Endothelial cell of umbilical vein (primary cell): ENCODE measurements around the gene SPACA4. TPM values are rescaled to one million over a fixed set of nuclear protein-coding genes. Genes with fewer than 3 reads are reported as not detected.

Source experiments
- BruUV-seq: library from RNA; stranded (reverse); fragments of 400-500 nt; replicated peaks from 2 replicates; lab custom pipeline; 2021; lab: Mats Ljungman, UMichigan
- CTCF ChIA-PET: fragments of 300-600, 350-600 bp; sonication (Branson Sonifier 250); formaldehyde crosslinking; loops from one replicate; lab custom pipeline; 2021; ENCODE audit warnings: antibody characterized with exemption, inconsistent platforms; lab: Charles Lee
- POLR2A ChIA-PET: fragments of 300-600, 350-600 bp; sonication (Branson Sonifier 250); formaldehyde crosslinking; loops from one replicate; lab custom pipeline; 2021; ENCODE audit warnings: antibody characterized with exemption, inconsistent platforms; lab: Charles Lee
- DNase-seq: peaks from one replicate; pipeline ENCODE4 v3.0.0-alpha.2; 2011; ENCODE audit warnings: low read depth, low spot score
- FAIRE-seq: peaks from 2 replicates; lab custom pipeline; 2011; peaks lifted over from hg19 to GRCh38; lab: Jason Lieb, UNC
- H2AFZ ChIP-seq: 2 replicates; pipeline ENCODE4 v1.6.0; 2012; ENCODE audit warnings: low read depth, low read length, control low read depth, inconsistent platforms
- H3K27ac ChIP-seq: 2 replicates; pipeline ENCODE4 v1.5.1; 2011; ENCODE audit warnings: low read depth, mild to moderate bottlenecking, control low read depth, low read length, moderate library complexity; ENCODE audit not compliant: insufficient read depth
- H3K27me3 ChIP-seq, 2 experiments: 2 replicates each; pipeline versions ENCODE4 v1.6.0 to v1.6.1; 2011; ENCODE audit warnings: low read length in 2 of 2, mixed read lengths in 1 of 2; ENCODE audit not compliant: control insufficient read depth in 2 of 2, insufficient read depth in 2 of 2
- H3K36me3 ChIP-seq, 2 experiments: 2 replicates in 1 of 2; 3 replicates in 1 of 2; pipeline ENCODE4 v1.5.1; 2011; ENCODE audit warnings: low read length in 2 of 2, mild to moderate bottlenecking in 1 of 2, moderate library complexity in 1 of 2; ENCODE audit not compliant: control insufficient read depth in 2 of 2, insufficient read depth in 2 of 2; ENCODE audit errors: extremely low read depth in 1 of 2
- H3K4me1 ChIP-seq: 3 replicates; pipeline ENCODE4 v1.5.1; 2011; ENCODE audit warnings: mild to moderate bottlenecking, low read length; ENCODE audit not compliant: control insufficient read depth, insufficient read depth; ENCODE audit errors: extremely low read depth
- H3K4me2 ChIP-seq: 2 replicates; pipeline ENCODE4 v1.6.1; 2011; ENCODE audit warnings: low read length, control low read depth, mixed read lengths; ENCODE audit not compliant: insufficient read depth
- H3K4me3 ChIP-seq, 3 experiments: fragments of 200-600 bp in 1 of 3; sonication (generic), shearing (Covaris generic) in 1 of 3; replicated peaks in 1 of 3; 2 replicates each; pipeline ENCODE4 v1.5.1; 2011 to 2016; ENCODE audit warnings: control low read depth in 3 of 3, low read length in 3 of 3, mild to moderate bottlenecking in 2 of 3, inconsistent platforms in 1 of 3, low read depth in 1 of 3, moderate library complexity in 1 of 3; ENCODE audit not compliant: insufficient read depth in 1 of 3
- H3K79me2 ChIP-seq: 2 replicates; pipeline ENCODE4 v1.6.0; 2012; ENCODE audit warnings: low read length, inconsistent platforms; ENCODE audit not compliant: control insufficient read depth, insufficient read depth
- H3K9ac ChIP-seq: replicated peaks from 2 replicates; pipeline ENCODE3; 2011; ENCODE audit warnings: low read length, control low read depth; ENCODE audit not compliant: insufficient read depth; ENCODE audit errors: extremely low read depth
- H3K9me1 ChIP-seq: replicated peaks from 3 replicates; pipeline ENCODE4 v1.6.0; 2011; ENCODE audit warnings: mild to moderate bottlenecking, low read length; ENCODE audit not compliant: control insufficient read depth, insufficient read depth; ENCODE audit errors: extremely low read depth
- H3K9me3 ChIP-seq: replicated peaks from 2 replicates; pipeline ENCODE4 v1.5.1; 2012; ENCODE audit warnings: low read length, inconsistent platforms; ENCODE audit not compliant: control insufficient read depth, insufficient read depth
- H4K20me1 ChIP-seq: replicated peaks from 2 replicates; pipeline ENCODE3; 2011; ENCODE audit warnings: mild to moderate bottlenecking, low read length; ENCODE audit not compliant: control insufficient read depth, insufficient read depth; ENCODE audit errors: extremely low read depth
- EZH2 ChIP-seq: IDR thresholded peaks from 2 replicates; pipeline ENCODE4 v1.6.1; 2012; ENCODE audit warnings: borderline replicate concordance, low read depth, mild to moderate bottlenecking, moderate library complexity, low read length, inconsistent platforms; ENCODE audit not compliant: severe bottlenecking
- FOS ChIP-seq: IDR thresholded peaks from 2 replicates; pipeline ENCODE4 v1.6.1; 2011; ENCODE audit warnings: mild to moderate bottlenecking, low read length, moderate library complexity, borderline replicate concordance; ENCODE audit not compliant: insufficient read depth
- GATA2 ChIP-seq: IDR thresholded peaks from 2 replicates; pipeline ENCODE4 v1.7.0; 2011; ENCODE audit warnings: low read depth, mild to moderate bottlenecking, moderate library complexity, mixed read lengths, low read length; ENCODE audit not compliant: insufficient read length, insufficient read depth
- JUN ChIP-seq: IDR thresholded peaks from 2 replicates; pipeline ENCODE4 v1.6.1; 2011; ENCODE audit warnings: borderline replicate concordance, low read depth; ENCODE audit not compliant: insufficient read length, insufficient read depth
- MAX ChIP-seq: IDR thresholded peaks from 2 replicates; pipeline ENCODE4 v1.6.1; 2011; ENCODE audit not compliant: insufficient read depth, insufficient read length
- POLR2A ChIP-seq: IDR thresholded peaks from 2 replicates; pipeline ENCODE4 v1.6.1; 2012; ENCODE audit warnings: low read depth, mild to moderate bottlenecking, control low read depth, low read length
- POLR2AphosphoS5 ChIP-seq: IDR thresholded peaks from 2 replicates; pipeline ENCODE4 v1.6.1; 2012; ENCODE audit warnings: low read depth, mild to moderate bottlenecking, control low read depth, low read length, moderate library complexity; ENCODE audit not compliant: insufficient read depth
- dilution Hi-C: fragments of 300-500 bp; cut with MboI; formaldehyde crosslinking; loops from one replicate; pipeline ENCODE4 v1.15.0; 2019; ENCODE audit warnings: low sequenced_read_pairs; ENCODE audit not compliant: extremely low pct_ligation_motif_present
- intact Hi-C: fragments of 100-400 bp; cut with micrococcal nuclease; formaldehyde crosslinking; loops from one replicate; pipeline ENCODE4 v1.10.0; 2022
- polyA plus RNA-seq, 4 experiments: library from polyadenylated mRNA; depleted of rRNA in 3 of 4; stranded (reverse) in 3 of 4; unstranded in 1 of 4; fragments of >200 nt; gene quantifications; 2 replicates each; pipeline versions ENCODE4 v1.2.1 to v1.2.3, GENCODE V29; 2011 to 2012; ENCODE audit warnings: missing spikeins in 1 of 4
- total RNA-seq: library from RNA; stranded (reverse); gene quantifications from 2 replicates; pipeline ENCODE4 v1.2.3, GENCODE V29; 2021
- TF ChIP-seq, protein P1 (sequence below), 2 donors: IDR thresholded peaks; 1 replicate in 1 of 2; 2 replicates in 1 of 2; pipeline ENCODE4 v1.5.1; 2011; ENCODE audit warnings: low read length in 2 of 2, mild to moderate bottlenecking in 2 of 2, moderate library complexity in 2 of 2, control low read depth in 1 of 2, inconsistent platforms in 1 of 2, low read depth in 1 of 2; ENCODE audit not compliant: insufficient read depth in 1 of 2; ENCODE audit errors: extremely low read depth in 1 of 2

Gene SPACA4
- total and polyA plus RNA-seq, 2 donors (not counting 3 experiments of a cell fraction or from before 2014, with no cell fraction given) = not detected

DNA sequence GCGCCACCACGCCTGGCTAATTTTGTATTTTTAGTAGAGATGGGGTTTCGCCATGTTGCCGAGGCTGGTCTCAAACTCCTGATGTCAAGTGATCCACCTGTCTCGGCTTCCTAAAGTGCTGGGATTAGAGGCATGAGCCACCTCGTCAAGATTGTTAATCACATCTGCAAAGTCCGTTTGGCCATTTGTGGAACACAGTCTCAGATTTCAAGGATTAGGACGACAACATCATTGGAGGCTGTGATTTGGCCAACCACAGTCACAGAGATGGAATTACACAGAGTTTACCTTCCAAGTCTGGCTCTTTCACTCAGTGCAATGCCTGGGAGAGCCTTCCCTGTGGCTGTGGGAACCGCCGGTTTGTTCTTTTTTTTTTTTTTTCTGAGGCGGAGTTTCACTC is 36.7 kb upstream of the SPACA4 start:
- ChIA-PET POLR2A (no interaction called here), CTCF (interaction anchor here (6.6 kb wide), 1 partner anchor 14 kb away, joined by 38 read pairs; no protein-coding TSS in a partner anchor)
- H3K4me3 ChIP-seq = no peak overlapping the region
- dilution Hi-C loops = no loop called here
- peak; percentile 4 for FAIRE-seq
- H3K4me2 ChIP-seq = no peak overlapping the region
- H3K36me3 ChIP-seq = no peaks in the 10 kb centered on the region
- H3K27ac ChIP-seq = no peak overlapping the region
- TF ChIP-seq FOS (no peak), EZH2 (no peak), POLR2AphosphoS5 (no peak), POLR2A (no peak), GATA2 (no peak), MAX (no peak), JUN (no peak)
- TF ChIP-seq, protein P1, sequence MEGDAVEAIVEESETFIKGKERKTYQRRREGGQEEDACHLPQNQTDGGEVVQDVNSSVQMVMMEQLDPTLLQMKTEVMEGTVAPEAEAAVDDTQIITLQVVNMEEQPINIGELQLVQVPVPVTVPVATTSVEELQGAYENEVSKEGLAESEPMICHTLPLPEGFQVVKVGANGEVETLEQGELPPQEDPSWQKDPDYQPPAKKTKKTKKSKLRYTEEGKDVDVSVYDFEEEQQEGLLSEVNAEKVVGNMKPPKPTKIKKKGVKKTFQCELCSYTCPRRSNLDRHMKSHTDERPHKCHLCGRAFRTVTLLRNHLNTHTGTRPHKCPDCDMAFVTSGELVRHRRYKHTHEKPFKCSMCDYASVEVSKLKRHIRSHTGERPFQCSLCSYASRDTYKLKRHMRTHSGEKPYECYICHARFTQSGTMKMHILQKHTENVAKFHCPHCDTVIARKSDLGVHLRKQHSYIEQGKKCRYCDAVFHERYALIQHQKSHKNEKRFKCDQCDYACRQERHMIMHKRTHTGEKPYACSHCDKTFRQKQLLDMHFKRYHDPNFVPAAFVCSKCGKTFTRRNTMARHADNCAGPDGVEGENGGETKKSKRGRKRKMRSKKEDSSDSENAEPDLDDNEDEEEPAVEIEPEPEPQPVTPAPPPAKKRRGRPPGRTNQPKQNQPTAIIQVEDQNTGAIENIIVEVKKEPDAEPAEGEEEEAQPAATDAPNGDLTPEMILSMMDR (IDR thresholded peaks at IDR 0.05; ENCODE audit: extremely low read depth in 1 of 2, insufficient read depth in 1 of 2, low read depth in 1 of 2, low read length in 2 of 2) = no peak
- no peaks in the 10 kb centered on the region for H3K9me3 ChIP-seq
- intact Hi-C loops = loop anchor here (5.0 kb wide), 1 partner anchor 403 kb away; no protein-coding TSS in a partner anchor
- H3K9ac ChIP-seq = no peak overlapping the region
- BruUV-seq = no TSS peak
- H2AFZ ChIP-seq = no peak overlapping the region
- no peaks in the 10 kb centered on the region for H4K20me1 ChIP-seq
- no peak for DNase-seq
- H3K27me3 ChIP-seq = no peaks in the 10 kb centered on the region
- H3K79me2 ChIP-seq = no peaks in the 10 kb centered on the region
- H3K9me1 ChIP-seq = no peaks in the 10 kb centered on the region
- peaks cover 2% of the 10 kb centered on the region for H3K4me1 ChIP-seq
